ENCODE data around the gene UNC119B. TPM values are rescaled to one million over a fixed set of nuclear protein-coding genes. Genes with fewer than 3 reads are reported as not detected.
A peak's percentile ranks its signal among the peaks of the same experiment; 100 is the strongest.

The UNC119B gene
- total and polyA plus RNA-seq, 4 donors, result 3.8 to 24.8 (median 11.8) TPM

DNA sequence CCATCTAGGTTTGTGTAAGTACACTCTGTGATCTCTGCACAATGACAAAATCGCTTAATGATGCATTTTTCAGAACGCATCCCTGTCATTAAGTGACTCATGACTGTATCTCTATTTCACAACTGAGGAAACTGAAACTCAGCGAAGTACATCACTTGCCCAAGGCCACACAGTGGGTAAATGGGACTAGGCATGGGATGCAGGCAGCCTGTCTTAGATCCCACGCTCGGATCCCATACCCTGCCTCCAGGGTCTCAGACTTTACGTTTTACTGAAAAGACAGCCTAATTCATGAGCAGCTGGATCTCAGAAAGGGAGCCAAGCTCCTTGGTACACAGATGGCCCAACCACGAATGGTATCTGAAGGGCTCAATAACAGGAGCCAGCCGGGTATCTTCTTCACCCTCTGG, 25.7 kb upstream of the UNC119B start:
- 80% methylated on average over 8 of the region's 8 CpGs for WGBS
- DNase-seq (ENCODE audit: low spot score), result no peak
- Histone ChIP-seq H3K36me3 (ENCODE audit: control insufficient read depth in 4 of 4, insufficient read depth in 3 of 4, low read depth in 1 of 4, low read length in 3 of 4) (no peaks in the 10 kb centered on the region), H3K4me3 (ENCODE audit: low read depth in 1 of 3, low read length in 3 of 3) (no peak overlapping the region), H3K4me1 (ENCODE audit: control insufficient read depth in 4 of 4, insufficient read depth in 4 of 4, low read length in 3 of 4) (peaks cover 2 to 23% (median 17%) of the 10 kb centered on the region in 4 donors), H3K27ac (ENCODE audit: low read depth in 1 of 2, low read length in 2 of 2) (no peak overlapping the region), H3K9me3 (ENCODE audit: control insufficient read depth in 4 of 4, low read length in 3 of 4) (no peaks in the 10 kb centered on the region), H3K27me3 (ENCODE audit: control insufficient read depth in 4 of 4, insufficient read depth in 4 of 4, low read length in 3 of 4) (no peaks in the 10 kb centered on the region), H3K9ac (ENCODE audit: low read depth in 1 of 2, low read length in 2 of 2) (no peak overlapping the region)
- TF ChIP-seq SP1 (IDR thresholded peaks at IDR 0.05) (no peak), FOXA1 (IDR thresholded peaks at IDR 0.05) (no peak), YY1 (IDR thresholded peaks at IDR 0.05) (no peak)

DNA sequence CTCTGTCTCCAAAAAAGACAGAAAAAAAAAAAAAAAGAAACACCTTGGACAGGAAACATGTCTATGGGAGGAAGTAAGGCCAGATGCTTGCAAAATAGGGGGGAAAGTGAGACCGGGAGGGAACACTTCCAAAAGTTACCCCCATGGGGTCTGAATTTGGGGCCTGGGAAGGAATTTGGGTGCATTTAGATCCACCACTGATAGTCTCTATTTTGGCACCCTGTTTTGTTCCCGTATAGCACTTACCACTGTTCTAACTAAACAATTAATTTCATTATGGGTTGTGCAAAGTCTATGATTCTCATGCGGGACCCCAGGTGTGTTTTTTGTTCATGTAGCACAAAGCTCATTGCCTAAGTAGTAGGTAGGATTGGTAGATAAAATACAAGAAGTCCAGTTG, 24.7 kb upstream of the UNC119B start:
- no peak overlapping the region for H3K27ac ChIP-seq (ENCODE audit: low read depth in 1 of 2, low read length in 2 of 2)
- no peaks in the 10 kb centered on the region for H3K27me3 ChIP-seq (ENCODE audit: control insufficient read depth in 4 of 4, insufficient read depth in 4 of 4, low read length in 3 of 4)
- no peak overlapping the region for H3K4me3 ChIP-seq (ENCODE audit: low read depth in 1 of 3, low read length in 3 of 3)
- no peak for DNase-seq (ENCODE audit: low spot score)
- TF ChIP-seq RXRA (IDR thresholded peaks at IDR 0.05), result no peak
- TF ChIP-seq HNF4A (conservative IDR thresholded peaks at IDR 0.05), result no peak
- TF ChIP-seq, protein P1, sequence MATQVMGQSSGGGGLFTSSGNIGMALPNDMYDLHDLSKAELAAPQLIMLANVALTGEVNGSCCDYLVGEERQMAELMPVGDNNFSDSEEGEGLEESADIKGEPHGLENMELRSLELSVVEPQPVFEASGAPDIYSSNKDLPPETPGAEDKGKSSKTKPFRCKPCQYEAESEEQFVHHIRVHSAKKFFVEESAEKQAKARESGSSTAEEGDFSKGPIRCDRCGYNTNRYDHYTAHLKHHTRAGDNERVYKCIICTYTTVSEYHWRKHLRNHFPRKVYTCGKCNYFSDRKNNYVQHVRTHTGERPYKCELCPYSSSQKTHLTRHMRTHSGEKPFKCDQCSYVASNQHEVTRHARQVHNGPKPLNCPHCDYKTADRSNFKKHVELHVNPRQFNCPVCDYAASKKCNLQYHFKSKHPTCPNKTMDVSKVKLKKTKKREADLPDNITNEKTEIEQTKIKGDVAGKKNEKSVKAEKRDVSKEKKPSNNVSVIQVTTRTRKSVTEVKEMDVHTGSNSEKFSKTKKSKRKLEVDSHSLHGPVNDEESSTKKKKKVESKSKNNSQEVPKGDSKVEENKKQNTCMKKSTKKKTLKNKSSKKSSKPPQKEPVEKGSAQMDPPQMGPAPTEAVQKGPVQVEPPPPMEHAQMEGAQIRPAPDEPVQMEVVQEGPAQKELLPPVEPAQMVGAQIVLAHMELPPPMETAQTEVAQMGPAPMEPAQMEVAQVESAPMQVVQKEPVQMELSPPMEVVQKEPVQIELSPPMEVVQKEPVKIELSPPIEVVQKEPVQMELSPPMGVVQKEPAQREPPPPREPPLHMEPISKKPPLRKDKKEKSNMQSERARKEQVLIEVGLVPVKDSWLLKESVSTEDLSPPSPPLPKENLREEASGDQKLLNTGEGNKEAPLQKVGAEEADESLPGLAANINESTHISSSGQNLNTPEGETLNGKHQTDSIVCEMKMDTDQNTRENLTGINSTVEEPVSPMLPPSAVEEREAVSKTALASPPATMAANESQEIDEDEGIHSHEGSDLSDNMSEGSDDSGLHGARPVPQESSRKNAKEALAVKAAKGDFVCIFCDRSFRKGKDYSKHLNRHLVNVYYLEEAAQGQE (IDR thresholded peaks at IDR 0.05), result no peak
- TF ChIP-seq YY1 (IDR thresholded peaks at IDR 0.05), result no peak
- no peak for TF ChIP-seq EGR1 (IDR thresholded peaks at IDR 0.05; ENCODE audit: low read depth in 2 of 2)
- TF ChIP-seq, protein P2, sequence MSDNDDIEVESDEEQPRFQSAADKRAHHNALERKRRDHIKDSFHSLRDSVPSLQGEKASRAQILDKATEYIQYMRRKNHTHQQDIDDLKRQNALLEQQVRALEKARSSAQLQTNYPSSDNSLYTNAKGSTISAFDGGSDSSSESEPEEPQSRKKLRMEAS (IDR thresholded peaks at IDR 0.05), result no peak
- TF ChIP-seq, protein P3, sequence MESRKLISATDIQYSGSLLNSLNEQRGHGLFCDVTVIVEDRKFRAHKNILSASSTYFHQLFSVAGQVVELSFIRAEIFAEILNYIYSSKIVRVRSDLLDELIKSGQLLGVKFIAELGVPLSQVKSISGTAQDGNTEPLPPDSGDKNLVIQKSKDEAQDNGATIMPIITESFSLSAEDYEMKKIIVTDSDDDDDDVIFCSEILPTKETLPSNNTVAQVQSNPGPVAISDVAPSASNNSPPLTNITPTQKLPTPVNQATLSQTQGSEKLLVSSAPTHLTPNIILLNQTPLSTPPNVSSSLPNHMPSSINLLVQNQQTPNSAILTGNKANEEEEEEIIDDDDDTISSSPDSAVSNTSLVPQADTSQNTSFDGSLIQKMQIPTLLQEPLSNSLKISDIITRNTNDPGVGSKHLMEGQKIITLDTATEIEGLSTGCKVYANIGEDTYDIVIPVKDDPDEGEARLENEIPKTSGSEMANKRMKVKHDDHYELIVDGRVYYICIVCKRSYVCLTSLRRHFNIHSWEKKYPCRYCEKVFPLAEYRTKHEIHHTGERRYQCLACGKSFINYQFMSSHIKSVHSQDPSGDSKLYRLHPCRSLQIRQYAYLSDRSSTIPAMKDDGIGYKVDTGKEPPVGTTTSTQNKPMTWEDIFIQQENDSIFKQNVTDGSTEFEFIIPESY (IDR thresholded peaks at IDR 0.05), result no peak
- no peak overlapping the region for H3K9ac ChIP-seq (ENCODE audit: low read depth in 1 of 2, low read length in 2 of 2)
- no peaks in the 10 kb centered on the region for H3K36me3 ChIP-seq (ENCODE audit: control insufficient read depth in 4 of 4, insufficient read depth in 3 of 4, low read depth in 1 of 4, low read length in 3 of 4)
- H3K9me3 ChIP-seq (ENCODE audit: control insufficient read depth in 4 of 4, low read length in 3 of 4), result no peaks in the 10 kb centered on the region
- H3K4me1 ChIP-seq (ENCODE audit: control insufficient read depth in 4 of 4, insufficient read depth in 4 of 4, low read length in 3 of 4), result peaks cover 8 to 32% (median 27%) of the 10 kb centered on the region in 4 donors
- WGBS, result 77% methylated on average over 3 of the region's 3 CpGs

DNA sequence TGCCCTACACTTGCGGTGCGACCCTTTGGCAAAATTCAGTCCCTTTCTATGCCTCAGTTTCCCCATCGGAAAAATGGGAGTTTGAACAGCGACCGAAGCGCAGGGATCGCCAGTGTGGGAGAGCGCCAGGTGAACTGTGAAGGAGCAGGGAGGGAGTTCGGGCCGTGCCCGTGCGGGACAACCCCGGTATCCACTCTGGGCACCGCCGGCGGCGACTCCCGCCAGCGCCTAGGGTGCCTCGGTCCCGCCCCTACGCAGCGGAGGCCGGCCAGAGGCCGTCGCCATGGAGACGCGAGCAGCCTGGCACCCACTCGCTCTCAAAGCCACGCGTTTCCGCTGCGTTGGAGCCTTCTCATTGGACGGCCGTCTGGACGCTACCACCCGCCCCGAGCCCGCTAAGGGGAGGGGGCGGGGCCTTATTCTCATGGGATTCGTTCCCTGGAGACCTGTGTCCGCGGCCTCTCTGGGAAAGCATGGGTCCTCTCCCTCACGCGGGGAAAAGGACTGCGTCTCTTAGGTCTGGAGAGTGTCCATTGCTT, 24.0 kb upstream of the UNC119B start:
- DNase-seq (ENCODE audit: low spot score), result peak; percentile 96
- Histone ChIP-seq H3K4me1 (ENCODE audit: control insufficient read depth in 4 of 4, insufficient read depth in 4 of 4, low read length in 3 of 4) (peaks cover 8 to 39% (median 34%) of the 10 kb centered on the region in 4 donors), H3K36me3 (ENCODE audit: control insufficient read depth in 4 of 4, insufficient read depth in 3 of 4, low read depth in 1 of 4, low read length in 3 of 4) (no peaks in the 10 kb centered on the region), H3K9ac (ENCODE audit: low read depth in 1 of 2, low read length in 2 of 2) (peak overlapping the region in 1 of 2 donors; percentile 67), H3K27me3 (ENCODE audit: control insufficient read depth in 4 of 4, insufficient read depth in 4 of 4, low read length in 3 of 4) (no peaks in the 10 kb centered on the region), H3K9me3 (ENCODE audit: control insufficient read depth in 4 of 4, low read length in 3 of 4) (no peaks in the 10 kb centered on the region), H3K4me3 (ENCODE audit: low read depth in 1 of 3, low read length in 3 of 3) (peak overlapping the region; percentile 72 to 93 (median 75)), H3K27ac (ENCODE audit: low read depth in 1 of 2, low read length in 2 of 2) (peak overlapping the region; percentile 75 to 89)
- whole genome bisulfite sequencing, result under 1% methylated on average over 46 of the region's 46 CpGs
- TF ChIP-seq, protein P2 (IDR thresholded peaks at IDR 0.05), result no peak
- TF ChIP-seq RXRA (IDR thresholded peaks at IDR 0.05), result no peak
- TF ChIP-seq TAF1 (conservative IDR thresholded peaks at IDR 0.05), result no peak
- TF ChIP-seq GABPA (IDR thresholded peaks at IDR 0.05 in 1 of 2, conservative IDR thresholded peaks at IDR 0.05 in 1 of 2), result no peak
- TF ChIP-seq HNF4A (conservative IDR thresholded peaks at IDR 0.05), result no peak

Data from liver (tissue), 9 donors.